A172 (cell line): ENCODE data around the gene TMEM204. TPM values are rescaled to one million over a fixed set of nuclear protein-coding genes. Genes with fewer than 3 reads are reported as not detected.
"Not testable (repeated sequence)": the region's sequence is repeated elsewhere in the genome, so short reads cannot be mapped to it uniquely, and the experiment has no call there.

Experiments
- DNase-seq: peaks from one replicate; pipeline ENCODE4 v3.0.0-alpha.2; 2015; ENCODE audit warnings: low spot score
- total RNA-seq: library from RNA; depleted of rRNA; stranded (reverse); fragments of >200 nt; shearing (Covaris generic); gene quantifications from 2 replicates; pipeline ENCODE4 v1.2.3, GENCODE V29; 2014; rRNA removed

The TMEM204 gene
- total RNA-seq, 1 experiment from 2014 or later = not detected

- no peak for DNase-seq
Observed at GRCh38 chr16:1592446-1592845, 59.0 kb downstream of the TMEM204 start.

GRCh38 chr16:1595511-1595910 is 62.0 kb downstream of the TMEM204 start:
- DNase-seq = not testable (repeated sequence)

GRCh38 chr16:1596516-1596915 is 63.0 kb downstream of the TMEM204 start:
- no peak for DNase-seq

- no peak for DNase-seq
Observed at GRCh38 chr16:1597154-1597553, 63.7 kb downstream of the TMEM204 start.

GRCh38 chr16:1601031-1601430 is 67.6 kb downstream of the TMEM204 start:
- no peak for DNase-seq

- no peak for DNase-seq
Observed at GRCh38 chr16:1601489-1601888, 68.0 kb downstream of the TMEM204 start.

- DNase-seq = no peak
Observed at GRCh38 chr16:1602285-1602684, 68.8 kb downstream of the TMEM204 start.

Other genes starting within 250 kb of the TMEM204 start
- gene UBE2I, start 224.0 kb upstream of the TMEM204 start, total RNA-seq = 102 and 117 TPM in 2 replicates
- 2.4 and 10.3 TPM in 2 replicates for gene BAIAP3, start 200.0 kb upstream of the TMEM204 start, total RNA-seq
- 179 TPM in 2 replicates for gene TSR3, start 181.8 kb upstream of the TMEM204 start, total RNA-seq
- gene GNPTG, start 181.7 kb upstream of the TMEM204 start, total RNA-seq = 45.8 and 61.0 TPM in 2 replicates
- 25.5 and 31.6 TPM in 2 replicates for gene UNKL, start 119.0 kb upstream of the TMEM204 start, total RNA-seq
- 38.6 and 45.1 TPM in 2 replicates for gene UQCC4, start 112.9 kb upstream of the TMEM204 start, total RNA-seq
- not detected in 2 replicates for gene PERCC1, start 102.6 kb upstream of the TMEM204 start, total RNA-seq
- 0.03 and 0.26 TPM in 2 replicates for gene CCDC154, start 89.1 kb upstream of the TMEM204 start, total RNA-seq
- 79.9 and 86.3 TPM in 2 replicates for gene CLCN7, start 58.6 kb upstream of the TMEM204 start, total RNA-seq
- not detected in 2 replicates for gene PTX4, start 44.7 kb upstream of the TMEM204 start, total RNA-seq
- gene TELO2, start 40.3 kb upstream of the TMEM204 start, total RNA-seq = 20.9 and 28.8 TPM in 2 replicates
- gene IFT140, start 78.4 kb downstream of the TMEM204 start, total RNA-seq = 9.7 and 15.6 TPM in 2 replicates
- gene CRAMP1, start 78.7 kb downstream of the TMEM204 start, total RNA-seq = 7.0 and 8.1 TPM in 2 replicates
- gene JPT2, start 144.6 kb downstream of the TMEM204 start, total RNA-seq = 120 and 149 TPM in 2 replicates
- 26.0 and 39.3 TPM in 2 replicates for gene MAPK8IP3, start 172.5 kb downstream of the TMEM204 start, total RNA-seq
- gene NME3, start 237.9 kb downstream of the TMEM204 start, total RNA-seq = 1.3 and 4.6 TPM in 2 replicates
- 7.8 and 15.8 TPM in 2 replicates for gene EME2, start 239.1 kb downstream of the TMEM204 start, total RNA-seq
- gene MRPS34, start 239.5 kb downstream of the TMEM204 start, total RNA-seq = 208 and 223 TPM in 2 replicates
- 36.7 and 37.9 TPM in 2 replicates for gene SPSB3, start 248.9 kb downstream of the TMEM204 start, total RNA-seq
- gene NUBP2, start 249.3 kb downstream of the TMEM204 start, total RNA-seq = 161 and 195 TPM in 2 replicates